LoVo (cell line): ENCODE measurements around the gene PIK3R5.

Source experiments
- DNase-seq: peaks from one replicate; pipeline ENCODE4 v3.0.0-alpha.2; 2016; ENCODE audit warnings: low spot score

PIK3R5 gene

GRCh38 chr17:8924595-8924994 lies 40.9 kb downstream of the PIK3R5 start:
- DNase-seq: no peak

GRCh38 chr17:8923762-8924161 lies 41.7 kb downstream of the PIK3R5 start:
- DNase-seq: no peak

- no peak for DNase-seq
Measured at GRCh38 chr17:8922928-8923327, 42.6 kb downstream of the PIK3R5 start.

DNA sequence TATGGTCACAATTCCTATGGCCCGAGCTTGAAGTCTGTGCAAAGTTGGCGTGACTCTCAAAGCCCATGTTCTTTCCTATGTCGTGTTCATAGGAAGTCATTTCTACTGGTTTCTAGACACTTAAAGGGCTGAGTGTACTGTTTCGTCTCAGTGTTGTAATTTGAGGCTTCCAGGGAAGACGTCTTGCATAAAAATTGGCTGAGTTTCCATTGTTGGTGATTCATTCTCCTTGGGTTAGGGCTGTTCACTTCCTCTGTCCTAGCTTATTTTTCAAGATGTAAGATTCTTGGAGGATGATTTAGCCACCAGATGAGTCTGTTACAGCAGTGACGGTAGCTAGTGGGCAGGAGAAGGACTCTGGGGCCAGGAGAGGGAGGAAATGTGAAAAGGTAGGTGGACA lies 43.1 kb downstream of the PIK3R5 start:
- DNase-seq: peak; percentile 26

- DNase-seq: no peak
Measured at GRCh38 chr17:8921147-8921546, 44.4 kb downstream of the PIK3R5 start.

- no peak for DNase-seq
Measured at GRCh38 chr17:8918807-8919465, 46.6 kb downstream of the PIK3R5 start.

DNA sequence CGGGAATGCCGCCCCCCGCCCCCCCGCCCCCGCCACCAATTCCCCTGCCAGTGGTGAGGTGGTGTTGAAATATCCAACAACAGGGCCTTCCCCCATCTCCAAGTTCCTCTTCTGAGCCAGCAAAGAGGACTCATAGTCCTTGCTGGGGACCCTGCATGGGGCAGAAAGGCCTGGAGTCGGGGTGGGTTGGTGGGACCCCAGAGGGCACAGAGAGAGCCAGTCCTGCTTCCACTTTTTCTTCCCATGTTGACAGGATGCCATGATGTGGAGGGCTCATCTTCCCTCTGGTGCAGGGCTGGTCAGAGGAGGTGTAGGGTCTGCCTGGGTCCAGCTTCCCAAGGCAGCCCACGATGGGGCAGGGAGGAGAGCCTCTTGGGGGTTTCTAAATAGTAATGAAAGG lies 49.0 kb downstream of the PIK3R5 start:
- no peak for DNase-seq

DNA sequence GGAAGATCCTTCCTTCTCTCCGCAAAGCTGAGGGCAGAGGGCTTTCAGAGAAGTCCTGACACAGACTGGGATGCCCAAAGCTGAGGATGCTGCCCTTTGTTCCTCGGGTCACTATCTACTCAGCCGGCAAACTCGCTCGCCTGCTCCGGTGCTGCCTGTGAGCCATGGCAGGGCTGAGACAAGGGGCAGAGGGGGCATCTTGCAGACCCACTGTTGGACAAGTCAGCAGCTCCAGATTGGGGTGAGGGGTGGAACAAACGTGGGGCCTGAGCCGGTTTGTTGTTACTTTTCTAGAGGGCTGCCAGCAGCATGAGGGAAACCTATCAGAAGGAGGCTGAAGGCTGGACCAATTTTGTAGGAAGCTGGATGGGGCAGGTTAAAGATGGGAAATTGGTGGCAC lies 51.0 kb downstream of the PIK3R5 start:
- no peak for DNase-seq

- no peak for DNase-seq
Measured at GRCh38 chr17:8913879-8914278, 51.6 kb downstream of the PIK3R5 start.

GRCh38 chr17:8913091-8913490 lies 52.4 kb downstream of the PIK3R5 start:
- DNase-seq: no peak

DNA sequence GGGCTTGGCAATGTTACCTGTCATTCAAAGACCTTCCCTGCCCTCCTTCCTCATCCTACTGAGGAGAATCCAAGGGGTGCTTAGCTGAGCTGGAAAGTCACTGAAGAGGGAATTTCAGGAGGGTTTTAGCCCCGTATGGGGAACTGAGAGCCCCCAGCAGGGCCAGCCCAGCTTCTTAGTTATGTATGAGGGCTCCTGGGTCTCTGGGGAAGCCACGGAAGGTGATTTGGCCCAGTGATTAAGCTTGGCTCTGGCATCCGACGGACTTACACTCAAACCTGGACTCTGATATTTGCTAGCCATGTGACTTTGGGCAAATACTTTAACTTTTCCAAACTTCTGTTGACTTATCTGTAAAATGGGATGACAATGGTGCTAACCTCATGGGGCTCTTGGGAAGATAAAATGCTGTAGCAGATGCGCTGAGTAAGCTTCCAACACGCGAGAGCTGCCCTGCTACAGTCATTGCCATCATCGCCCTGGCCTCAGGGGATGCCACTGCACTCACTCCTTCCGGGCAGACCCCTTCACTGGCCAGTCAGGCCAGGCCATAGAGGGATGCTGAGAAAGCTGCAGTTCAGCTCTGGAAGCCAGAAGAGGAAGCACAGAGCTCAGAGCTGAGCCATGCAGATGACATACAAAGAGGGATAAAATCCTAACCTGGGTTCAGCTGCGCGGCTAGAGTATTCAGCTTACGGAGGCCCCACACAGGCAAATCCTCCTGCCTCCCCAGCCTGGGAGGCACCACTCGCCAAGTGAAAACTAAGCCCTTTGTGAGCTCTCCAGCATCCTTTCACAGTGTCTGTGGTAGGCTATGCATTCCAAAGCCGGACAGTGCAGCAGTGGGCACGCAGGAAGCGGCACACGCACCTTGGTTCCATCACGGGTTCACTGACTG lies 53.2 kb downstream of the PIK3R5 start:
- DNase-seq: no peak

DNA sequence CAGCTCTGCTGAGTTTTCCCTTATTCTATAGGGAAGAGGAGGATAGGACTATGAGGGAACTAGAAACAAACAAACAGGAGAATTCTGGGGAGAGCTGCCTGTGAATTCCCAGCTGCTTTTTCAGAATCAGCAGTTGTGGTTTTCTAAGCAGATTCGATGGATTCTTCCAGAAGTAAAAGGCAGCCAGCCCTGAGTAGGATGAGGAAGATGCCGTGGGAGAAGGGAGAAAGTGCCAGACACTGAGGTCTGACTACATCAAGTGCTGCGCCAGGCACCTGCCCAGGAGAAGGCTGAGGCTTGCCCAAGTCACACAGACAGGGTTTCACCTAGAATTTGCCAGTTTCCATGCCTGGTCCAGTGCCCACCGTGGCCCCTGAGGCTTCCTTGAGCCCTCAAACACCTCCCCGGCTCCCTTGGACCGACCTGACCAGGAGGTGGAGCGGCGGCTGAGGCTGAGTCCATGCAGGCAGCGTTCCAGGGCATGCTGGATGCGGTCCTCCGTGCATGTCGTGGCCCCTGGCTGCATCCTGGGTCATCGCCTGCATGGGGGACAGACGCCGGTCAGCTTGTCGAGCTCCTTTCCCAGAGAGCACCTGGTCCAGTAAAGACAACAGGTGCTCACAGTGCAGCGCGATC lies 54.4 kb downstream of the PIK3R5 start:
- DNase-seq: no peak

- no peak for DNase-seq
Measured at GRCh38 chr17:8909586-8910270, 55.8 kb downstream of the PIK3R5 start.

DNA sequence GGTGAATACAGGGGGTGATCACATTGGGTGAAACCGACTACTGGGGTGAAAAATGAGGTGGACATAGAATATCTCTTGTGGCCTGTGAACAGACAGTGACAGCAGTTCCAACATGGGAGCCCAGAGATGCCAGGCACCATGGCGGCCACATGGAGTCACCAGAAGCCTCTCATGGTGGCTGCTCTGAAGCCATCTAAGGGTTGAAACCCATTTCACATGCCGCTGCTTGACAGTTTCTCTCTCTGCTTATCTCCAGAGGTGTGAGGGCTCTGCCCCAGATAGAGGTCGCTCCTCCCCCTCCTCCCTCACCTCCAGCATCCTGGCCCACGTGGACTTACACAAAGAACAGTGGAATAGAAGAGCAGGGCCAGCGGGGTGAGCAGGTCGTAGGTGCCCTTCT lies 60.2 kb downstream of the PIK3R5 start:
- DNase-seq: no peak

DNA sequence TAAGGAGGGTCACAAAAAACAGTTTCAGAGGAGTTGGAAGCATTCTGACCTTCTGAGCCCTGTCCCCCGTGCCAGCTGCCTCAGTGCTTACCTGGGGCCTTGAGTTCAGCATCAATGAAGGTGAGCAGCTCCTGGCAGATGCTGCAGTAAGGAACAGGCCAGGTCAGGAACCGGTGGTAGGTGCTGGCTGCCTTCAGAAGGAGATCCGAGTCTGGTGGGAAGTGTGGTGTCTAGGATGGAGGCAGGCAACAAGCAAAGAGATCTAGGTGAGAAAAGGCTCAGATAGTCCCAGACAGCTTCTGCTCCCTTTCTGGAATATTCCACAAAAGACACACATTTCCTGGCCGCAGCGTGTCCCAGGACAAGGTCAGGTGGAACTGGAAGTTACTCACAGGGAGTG lies 60.8 kb downstream of the PIK3R5 start:
- no peak for DNase-seq

DNA sequence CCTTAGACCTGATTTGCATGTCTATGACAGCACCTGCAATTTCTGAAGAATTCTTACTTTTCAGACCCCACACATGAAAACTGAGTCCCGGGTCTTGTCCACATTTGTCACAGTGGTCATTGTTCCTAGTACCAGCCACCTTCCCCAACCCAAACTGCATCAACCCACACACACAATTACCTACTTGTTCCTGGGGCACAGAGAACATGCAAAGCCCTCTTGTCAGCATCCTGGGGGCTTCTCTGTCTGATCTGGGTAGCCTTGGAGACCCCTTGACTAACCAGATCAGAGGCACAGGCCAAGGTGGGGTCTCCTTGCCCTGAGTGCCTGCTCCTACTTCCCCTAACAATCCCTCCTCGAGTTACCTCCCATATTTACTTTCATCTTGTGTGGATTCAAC lies 61.3 kb downstream of the PIK3R5 start:
- no peak for DNase-seq

DNA sequence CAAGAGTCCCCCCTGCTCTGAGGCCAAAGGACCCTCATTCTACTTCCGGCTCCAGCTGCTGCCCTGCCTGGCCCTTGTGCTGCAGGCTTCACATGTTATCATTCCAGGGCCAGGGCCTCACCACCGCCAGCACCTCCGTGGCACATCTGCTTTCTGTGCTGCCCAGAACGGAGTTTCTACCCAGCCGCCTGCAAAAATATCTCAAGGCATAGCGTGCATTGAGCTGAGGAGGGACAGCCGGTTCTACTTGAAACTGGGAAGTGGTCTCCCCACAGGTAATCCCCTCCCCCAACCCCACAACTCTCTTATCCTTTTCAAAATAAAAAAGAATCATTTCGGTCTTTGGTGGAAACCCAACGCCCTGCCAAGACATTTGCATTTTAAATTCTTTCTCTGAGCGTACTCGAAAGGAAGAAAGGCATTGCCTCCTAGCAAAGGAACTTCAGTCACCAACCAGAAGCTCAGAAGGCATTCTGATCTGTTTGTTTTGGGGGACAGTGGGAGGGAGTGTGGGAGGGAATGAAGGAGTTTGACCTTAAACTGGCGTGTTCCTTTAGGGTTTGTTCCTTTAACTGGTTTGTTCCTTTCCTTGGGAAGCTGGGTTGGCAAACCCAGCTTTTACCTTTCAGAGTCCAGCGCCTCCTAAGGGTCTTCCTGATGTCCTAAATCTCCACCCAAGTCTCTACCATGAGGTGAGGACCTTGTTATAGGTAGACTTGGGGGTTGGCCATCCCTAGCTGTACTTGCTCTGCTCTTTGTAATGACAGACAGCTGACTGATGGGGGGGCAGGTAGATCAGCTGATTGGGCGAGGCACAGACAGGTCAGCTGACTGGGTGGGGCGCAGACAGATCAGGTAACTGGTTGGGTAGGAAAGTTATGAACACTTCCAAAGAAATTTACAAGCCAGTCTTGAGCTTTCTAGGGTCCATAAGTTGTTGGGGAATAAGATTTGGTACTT lies 64.6 kb downstream of the PIK3R5 start:
- DNase-seq: no peak

DNA sequence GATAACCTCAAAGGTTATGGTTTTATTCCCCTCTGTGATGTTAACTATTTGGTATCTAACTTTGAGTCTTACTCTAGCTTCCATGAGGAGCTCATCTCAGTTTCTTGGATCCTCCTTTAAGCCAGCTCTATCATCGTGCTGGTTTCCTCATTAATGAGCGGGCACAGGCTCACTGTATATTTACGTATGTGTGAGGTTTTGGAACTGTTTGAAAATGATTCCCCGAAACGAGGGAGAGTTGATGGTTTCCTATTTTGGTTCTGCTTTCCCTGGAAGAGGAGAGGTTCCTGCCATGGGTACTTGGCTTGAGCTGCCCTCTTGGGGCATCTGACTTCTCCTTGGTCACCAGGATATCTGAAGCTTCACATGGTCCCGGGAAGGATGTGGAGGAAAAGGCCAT lies 65.3 kb downstream of the PIK3R5 start:
- DNase-seq: no peak

- DNase-seq: no peak
Measured at GRCh38 chr17:8898636-8899035, 66.9 kb downstream of the PIK3R5 start.

DNA sequence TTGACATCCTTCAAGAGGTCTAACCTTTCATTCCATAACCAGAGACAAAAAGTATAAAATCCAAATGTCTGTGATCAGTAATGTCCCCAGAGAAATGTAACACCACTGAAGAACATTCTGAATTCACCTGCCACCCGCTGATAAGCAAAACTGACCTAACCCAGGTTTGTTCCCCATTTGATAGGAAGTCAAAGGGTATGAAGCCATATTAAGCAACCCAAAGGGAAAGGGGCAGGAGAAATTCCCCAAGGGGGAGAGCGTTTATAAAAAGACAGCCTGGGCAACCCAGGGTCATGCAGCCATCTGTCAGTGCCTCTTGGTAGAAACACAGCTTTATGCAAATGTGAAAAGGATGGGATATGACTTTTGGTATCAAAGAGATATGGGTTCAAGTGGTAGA lies 67.4 kb downstream of the PIK3R5 start:
- no peak for DNase-seq
